Left ventricle myocardium inferior (tissue), 1 donor: Measurements from ENCODE around the gene PRSS16. TPM values are rescaled to one million over a fixed set of nuclear protein-coding genes. Genes with fewer than 3 reads are reported as not detected.

ENCODE experiments used
- DNase-seq: peaks from one replicate; pipeline ENCODE4 v3.0.0-alpha.2; 2020
- H3K27ac ChIP-seq: fragments of 200-600 bp; replicated peaks from 2 replicates; pipeline ENCODE4 v1.8.0; 2021
- H3K27me3 ChIP-seq: fragments of 200-600 bp; 2 replicates; pipeline ENCODE4 v1.8.0; 2021; ENCODE audit warnings: low read depth
- H3K36me3 ChIP-seq: fragments of 200-600 bp; 2 replicates; pipeline ENCODE4 v1.8.0; 2021
- H3K4me1 ChIP-seq: fragments of 200-600 bp; 2 replicates; pipeline ENCODE4 v1.8.0; 2021
- H3K4me3 ChIP-seq: fragments of 200-600 bp; 2 replicates; pipeline ENCODE4 v1.8.0; 2021; ENCODE audit warnings: mild to moderate bottlenecking, moderate library complexity
- H3K9me3 ChIP-seq: fragments of 200-600 bp; replicated peaks from 2 replicates; pipeline ENCODE4 v1.8.0; 2021
- intact Hi-C: fragments of 100-400 bp; cut with micrococcal nuclease; formaldehyde crosslinking; loops from one replicate; pipeline ENCODE4 v1.11.0; 2022
- total RNA-seq: library from RNA; stranded (reverse); fragmentation: NEBNext Ultra II Directional; extraction: Animal tissue kit (Norgen Biotek cat#: 25700); gene quantifications from one replicate; pipeline ENCODE4 v1.2.1, GENCODE V29; 2021
- TF ChIP-seq, protein P1 (sequence below): fragments of 200-600 bp; IDR thresholded peaks from 2 replicates; pipeline ENCODE4 v1.8.0; 2021; ENCODE audit warnings: antibody characterized with exemption, mild to moderate bottlenecking, borderline replicate concordance
- donor health status: DM: no; HTN: yes; CAD: no; lungs with severe emphysema.

The PRSS16 gene
- total RNA-seq, 1 donor from 2014 or later, result 0.49 TPM

DNA sequence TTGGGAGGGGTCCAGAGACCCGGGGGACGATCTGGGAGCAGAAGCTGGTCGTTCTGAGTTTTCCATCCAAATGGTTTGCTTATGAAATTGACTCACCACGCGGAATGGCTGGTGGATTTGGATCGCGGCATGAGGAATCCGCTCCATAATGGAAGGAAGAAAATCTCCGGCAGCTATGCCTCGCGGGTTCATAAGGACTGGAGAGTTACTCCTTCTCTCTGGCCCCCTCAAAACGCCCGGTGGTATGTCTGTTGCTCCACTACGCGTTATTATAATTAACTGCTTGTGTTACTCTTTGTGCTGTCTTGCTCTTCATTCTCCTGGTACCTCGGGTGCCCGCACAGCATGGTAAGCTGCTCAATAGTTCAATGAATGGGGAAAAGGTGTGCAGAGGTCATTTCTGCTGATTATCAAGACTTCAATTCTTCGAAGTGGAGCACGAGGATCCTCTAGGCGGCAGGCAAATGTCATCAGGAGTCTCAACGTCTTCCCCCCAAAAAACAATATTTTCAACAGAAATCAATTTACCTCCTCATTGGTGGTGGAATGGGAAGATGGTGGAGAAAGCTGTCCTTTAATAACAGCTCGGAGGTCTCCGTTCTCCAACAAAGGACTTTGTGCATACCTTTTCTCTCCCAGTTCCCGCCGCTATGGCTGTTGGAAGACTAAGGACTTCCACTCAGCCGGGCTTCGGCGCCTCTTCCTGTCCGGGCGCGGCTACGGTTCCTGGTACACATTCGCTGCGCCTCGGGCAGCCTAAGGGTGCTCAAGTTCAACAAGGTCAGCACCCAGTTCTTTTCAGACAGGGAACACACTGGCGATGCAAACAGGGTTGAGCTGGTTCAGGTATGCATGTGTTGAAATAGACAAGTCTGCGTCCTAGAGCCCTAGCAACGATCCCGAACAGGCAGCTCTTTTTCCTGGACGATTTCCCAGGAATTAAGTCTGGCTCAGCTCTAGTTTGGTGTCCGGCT, 9.2 kb upstream of the PRSS16 start:
- Histone ChIP-seq H3K36me3 (no peaks in the 10 kb centered on the region), H3K4me1 (no peaks in the 10 kb centered on the region), H3K27me3 (peaks cover 100% of the 10 kb centered on the region), H3K27ac (no peak overlapping the region), H3K4me3 (no peak overlapping the region), H3K9me3 (no peaks in the 10 kb centered on the region)
- intact Hi-C loops, result no loop called here
- DNase-seq, result no peak
- TF ChIP-seq, protein P1, sequence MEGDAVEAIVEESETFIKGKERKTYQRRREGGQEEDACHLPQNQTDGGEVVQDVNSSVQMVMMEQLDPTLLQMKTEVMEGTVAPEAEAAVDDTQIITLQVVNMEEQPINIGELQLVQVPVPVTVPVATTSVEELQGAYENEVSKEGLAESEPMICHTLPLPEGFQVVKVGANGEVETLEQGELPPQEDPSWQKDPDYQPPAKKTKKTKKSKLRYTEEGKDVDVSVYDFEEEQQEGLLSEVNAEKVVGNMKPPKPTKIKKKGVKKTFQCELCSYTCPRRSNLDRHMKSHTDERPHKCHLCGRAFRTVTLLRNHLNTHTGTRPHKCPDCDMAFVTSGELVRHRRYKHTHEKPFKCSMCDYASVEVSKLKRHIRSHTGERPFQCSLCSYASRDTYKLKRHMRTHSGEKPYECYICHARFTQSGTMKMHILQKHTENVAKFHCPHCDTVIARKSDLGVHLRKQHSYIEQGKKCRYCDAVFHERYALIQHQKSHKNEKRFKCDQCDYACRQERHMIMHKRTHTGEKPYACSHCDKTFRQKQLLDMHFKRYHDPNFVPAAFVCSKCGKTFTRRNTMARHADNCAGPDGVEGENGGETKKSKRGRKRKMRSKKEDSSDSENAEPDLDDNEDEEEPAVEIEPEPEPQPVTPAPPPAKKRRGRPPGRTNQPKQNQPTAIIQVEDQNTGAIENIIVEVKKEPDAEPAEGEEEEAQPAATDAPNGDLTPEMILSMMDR, result no peak

DNA sequence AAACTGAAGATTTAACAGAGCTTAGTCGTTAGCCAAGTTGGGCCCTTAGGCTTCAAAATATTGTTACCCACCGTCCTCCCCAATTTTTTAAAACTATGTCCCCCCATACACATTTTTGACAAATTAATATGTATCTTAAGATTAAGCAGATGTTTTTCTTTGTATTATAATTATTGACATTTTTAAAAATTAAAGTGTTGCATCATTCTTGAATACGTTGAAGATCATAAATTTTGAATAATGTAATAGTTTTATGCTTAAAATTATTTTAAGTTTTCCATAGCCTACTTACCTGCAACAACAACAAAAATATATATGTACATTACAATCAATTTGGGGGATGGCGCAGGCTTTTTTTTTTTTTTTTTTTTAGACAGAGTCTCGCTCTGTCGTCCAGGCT, 8.2 kb upstream of the PRSS16 start:
- H3K36me3 ChIP-seq, result no peaks in the 10 kb centered on the region
- TF ChIP-seq, protein P1, result no peak
- peaks cover 100% of the 10 kb centered on the region for H3K27me3 ChIP-seq
- intact Hi-C loops, result no loop called here
- H3K27ac ChIP-seq, result no peak overlapping the region
- H3K4me3 ChIP-seq, result no peak overlapping the region
- no peak for DNase-seq
- no peaks in the 10 kb centered on the region for H3K9me3 ChIP-seq
- H3K4me1 ChIP-seq, result no peaks in the 10 kb centered on the region

DNA sequence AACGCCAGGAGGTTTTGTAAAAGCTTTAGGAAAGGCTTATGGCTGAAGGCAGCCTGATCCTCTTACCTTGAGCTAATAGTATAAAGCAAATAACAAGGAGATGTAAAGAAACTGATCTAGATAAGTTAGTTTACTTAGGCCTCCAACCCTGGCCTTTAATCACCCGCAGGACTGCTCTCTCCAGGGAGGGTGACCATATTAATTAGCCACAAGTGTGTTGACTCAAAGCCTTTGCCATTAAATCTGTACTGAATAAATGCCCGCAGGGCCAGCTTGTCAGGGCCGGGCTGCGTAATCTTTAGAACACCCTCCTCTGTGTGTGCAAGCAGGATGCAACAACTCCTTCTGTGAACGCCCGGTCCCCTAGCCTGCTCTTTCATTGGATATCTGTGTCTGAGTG, 6.1 kb upstream of the PRSS16 start:
- H3K36me3 ChIP-seq, result no peaks in the 10 kb centered on the region
- TF ChIP-seq, protein P1, result no peak

DNA sequence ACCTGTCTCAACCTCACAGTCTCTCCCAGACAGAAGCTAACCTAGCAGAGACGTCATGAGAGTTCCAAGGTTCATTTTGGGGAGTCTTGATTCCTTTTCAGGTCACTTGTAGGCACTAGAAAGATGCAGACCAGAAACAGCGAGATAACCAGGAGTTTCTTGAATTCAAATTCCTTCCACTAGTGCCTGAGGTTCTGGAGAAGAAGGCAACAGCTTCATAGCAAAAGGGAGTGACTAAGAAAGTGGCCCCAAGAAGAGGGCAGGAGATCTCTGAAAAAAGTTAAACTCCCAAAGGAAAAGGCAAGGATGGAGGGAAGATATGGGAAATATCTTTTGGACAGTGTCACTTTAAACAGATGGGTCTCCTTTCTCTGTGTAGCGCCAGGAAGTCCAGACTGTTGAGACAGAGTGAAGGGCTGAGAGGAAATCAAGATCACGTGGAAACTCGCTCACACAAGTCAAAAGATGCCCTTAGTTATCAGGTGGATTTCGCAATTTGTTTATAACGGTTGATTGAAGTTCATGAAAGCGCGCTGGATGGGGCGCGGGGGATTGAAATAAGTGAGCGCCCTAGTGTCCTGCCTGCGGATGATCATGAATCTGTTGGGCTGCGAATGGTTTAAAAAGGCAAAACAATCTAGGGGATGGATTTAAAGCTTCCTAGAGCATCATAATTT, 4.8 kb upstream of the PRSS16 start:
- TF ChIP-seq, protein P1, result no peak
- DNase-seq, result no peak
- Histone ChIP-seq H3K9me3 (no peaks in the 10 kb centered on the region), H3K36me3 (no peaks in the 10 kb centered on the region), H3K27ac (no peak overlapping the region), H3K27me3 (peaks cover 100% of the 10 kb centered on the region), H3K4me1 (no peaks in the 10 kb centered on the region), H3K4me3 (no peak overlapping the region)
- intact Hi-C loops, result no loop called here

More for the DNA sequence above, 6.1 kb upstream of the PRSS16 start:
- intact Hi-C loops, result no loop called here
- H3K4me3 ChIP-seq, result no peak overlapping the region
- H3K4me1 ChIP-seq, result no peaks in the 10 kb centered on the region
- no peak for DNase-seq
- H3K9me3 ChIP-seq, result no peaks in the 10 kb centered on the region
- H3K27me3 ChIP-seq, result peaks cover 100% of the 10 kb centered on the region
- no peak overlapping the region for H3K27ac ChIP-seq

DNA sequence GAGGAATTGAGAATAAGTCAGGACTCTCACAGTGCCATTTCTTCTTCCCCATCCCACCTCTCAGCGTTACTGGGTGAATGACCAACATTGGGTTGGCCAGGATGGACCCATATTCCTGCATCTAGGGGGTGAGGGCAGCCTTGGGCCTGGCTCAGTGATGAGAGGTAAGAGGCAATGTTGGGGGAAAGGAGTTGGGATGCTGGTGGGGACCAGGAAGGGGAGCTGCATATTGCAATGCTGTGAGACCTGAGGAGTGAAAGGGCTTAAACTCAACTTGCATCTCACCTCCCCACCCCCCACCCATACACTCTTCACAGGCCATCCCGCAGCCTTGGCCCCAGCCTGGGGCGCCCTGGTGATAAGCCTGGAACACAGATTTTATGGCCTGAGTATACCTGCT, 1.3 kb downstream of the PRSS16 start:
- intact Hi-C loops, result no loop called here
- Histone ChIP-seq H3K36me3 (no peaks in the 10 kb centered on the region), H3K27ac (no peak overlapping the region), H3K4me1 (peaks cover 14% of the 10 kb centered on the region), H3K9me3 (no peaks in the 10 kb centered on the region), H3K27me3 (peaks cover 100% of the 10 kb centered on the region), H3K4me3 (no peak overlapping the region)
- TF ChIP-seq, protein P1, result no peak
- DNase-seq, result no peak
